K562 (cell line): ENCODE results near the gene GADD45GIP1. TPM values are rescaled to one million over a fixed set of nuclear protein-coding genes. Genes with fewer than 3 reads are reported as not detected.

Experiments
- ATAC-seq: fragments of 200-7000 bp; cut with Tn5 transposase; 3 replicates; pipeline ENCODE4 v1.9.1; 2020; ENCODE audit warnings: moderate library complexity
- BruUV-seq: library from RNA; stranded (reverse); fragments of 400-500 nt; replicated peaks from 2 replicates; lab custom pipeline; 2021; lab: Mats Ljungman, UMichigan
- CTCF ChIA-PET: fragments of 300-600 bp; formaldehyde crosslinking; extraction: SDS; loops from one replicate; lab custom pipeline; 2021; ENCODE audit warnings: low intra/inter-chr PET ratio; lab: Yijun Ruan, JAX
- POLR2A ChIA-PET: fragments of 300-600, 350-650 bp; sonication (Branson Sonifier 250); formaldehyde crosslinking; extraction: SDS; loops from one replicate; lab custom pipeline; 2021; ENCODE audit warnings: antibody characterized with exemption, inconsistent platforms; lab: Yijun Ruan, JAX
- DNase-seq, 4 experiments: peaks; one replicate each; pipeline versions ENCODE4 v3.0.0 to v3.0.0-alpha.2; 2011 to 2018; ENCODE audit warnings: low spot score in 3 of 4, mixed read lengths in 3 of 4; ENCODE audit errors: extremely low read depth in 1 of 4
- FAIRE-seq: peaks from 2 replicates; lab custom pipeline; 2011; peaks lifted over from hg19 to GRCh38; lab: Jason Lieb, UNC
- H2AFZ ChIP-seq: 2 replicates; pipeline ENCODE4 v1.6.0; 2011; ENCODE audit warnings: low read depth, low read length, control low read depth, inconsistent platforms
- H3K27ac ChIP-seq: fragments of 200-600 bp; 3 replicates; pipeline ENCODE4 v1.8.0; 2011; ENCODE audit warnings: low read depth, mild to moderate bottlenecking, control low read depth, inconsistent platforms, low read length, moderate library complexity, mixed read lengths; ENCODE audit errors: extremely low read depth
- H3K27me3 ChIP-seq, 2 experiments: fragments of 300-600 bp in 1 of 2; 2 replicates in 1 of 2; 3 replicates in 1 of 2; pipeline versions ENCODE4 v1.6.0 to v1.8.0; 2011; ENCODE audit warnings: inconsistent platforms in 2 of 2, low read length in 2 of 2, mild to moderate bottlenecking in 1 of 2, mixed read lengths in 1 of 2, moderate library complexity in 1 of 2; ENCODE audit not compliant: control insufficient read depth in 2 of 2, insufficient read depth in 2 of 2
- H3K36me3 ChIP-seq: fragments of 300-600 bp; 3 replicates; pipeline ENCODE4 v1.8.0; 2011; ENCODE audit warnings: mild to moderate bottlenecking, low read length, inconsistent platforms; ENCODE audit not compliant: control insufficient read depth, insufficient read depth
- H3K4me1 ChIP-seq, 2 experiments: fragments of 200-600 bp in 1 of 2; replicated peaks in 1 of 2; 2 replicates in 1 of 2; 3 replicates in 1 of 2; pipeline versions ENCODE4 v1.5.1 to v1.8.0; 2011; ENCODE audit warnings: inconsistent platforms in 2 of 2, low read length in 2 of 2, mild to moderate bottlenecking in 1 of 2, mixed read lengths in 1 of 2, moderate library complexity in 1 of 2; ENCODE audit not compliant: control insufficient read depth in 2 of 2, insufficient read depth in 2 of 2
- H3K4me2 ChIP-seq: 2 replicates; pipeline ENCODE4 v1.6.1; 2011; ENCODE audit warnings: low read length, control low read depth, inconsistent platforms, mixed read lengths; ENCODE audit not compliant: insufficient read depth
- H3K4me3 ChIP-seq: fragments of 200-600 bp; sonication (generic), shearing (Covaris generic); 2 replicates; pipeline ENCODE4 v1.5.1; 2016; ENCODE audit warnings: control low read depth, inconsistent platforms
- H3K79me2 ChIP-seq: fragments of 200-600 bp; 3 replicates; pipeline ENCODE4 v1.8.0; 2011; ENCODE audit warnings: low read length, inconsistent platforms; ENCODE audit not compliant: control insufficient read depth, insufficient read depth
- H3K9ac ChIP-seq, 2 experiments: 2 replicates each; pipeline versions ENCODE4 v1.6.0 to v1.6.1; 2011; ENCODE audit warnings: low read depth in 2 of 2, low read length in 2 of 2, control low read depth in 1 of 2, inconsistent platforms in 1 of 2, mild to moderate bottlenecking in 1 of 2, mixed read lengths in 1 of 2; ENCODE audit not compliant: insufficient read depth in 1 of 2
- H3K9me1 ChIP-seq: one replicate; pipeline ENCODE4 v1.6.0; 2011; ENCODE audit warnings: inconsistent platforms, mild to moderate bottlenecking, low read length, moderate library complexity; ENCODE audit not compliant: control insufficient read depth, insufficient read depth
- H3K9me3 ChIP-seq: replicated peaks from 2 replicates; pipeline ENCODE4 v1.5.1; 2011; ENCODE audit warnings: low read depth, low read length, inconsistent platforms; ENCODE audit not compliant: control insufficient read depth, insufficient read depth
- H4K20me1 ChIP-seq: replicated peaks from 2 replicates; pipeline ENCODE4 v1.6.1; 2011; ENCODE audit warnings: low read length, inconsistent platforms, mixed read lengths; ENCODE audit not compliant: control insufficient read depth, insufficient read depth
- GMEB1 ChIP-seq: fragments of 250-450 bp; sonication (Bioruptor Pico); IDR thresholded peaks from 2 replicates; pipeline ENCODE4 v1.4.0; 2020; ENCODE audit warnings: mild to moderate bottlenecking
- WGBS: fragments of 100-300 bp; shearing (Covaris generic); methylation state at CpG from one replicate; pipeline ENCODE4 v1.1.6; 2016; ENCODE audit warnings: low coverage, mixed read lengths; ENCODE audit not compliant: insufficient coverage; ENCODE audit errors: missing lambda C conversion rate; 5-methylcytosine and 5-hydroxymethylcytosine counted together
- in situ Hi-C: fragments of 300-500 bp; cut with MboI; formaldehyde crosslinking; loops from 4 replicates; pipeline ENCODE4 v1.15.0; 2018; ENCODE audit warnings: inconsistent platforms, mixed read lengths
- intact Hi-C: fragments of 100-400 bp; cut with micrococcal nuclease; formaldehyde crosslinking; loops from 2 replicates; pipeline ENCODE4 v1.14.2; 2022
- polyA plus RNA-seq, 8 experiments: library from polyadenylated mRNA; depleted of rRNA in 4 of 8; stranded (reverse) in 5 of 8; unstranded in 3 of 8; fragments of >200 nt; fragmentation: Nextera tagmentation in 2 of 8; fragmentation: Illumina TruSeq in 1 of 8; extraction: Ambion mirVana in 2 of 8; extraction: Trizol in 1 of 8; gene quantifications; 2 replicates each; pipeline versions ENCODE4 v1.2.1 to v1.2.3, GENCODE V29; 2011 to 2014; ENCODE audit warnings: inconsistent platforms in 1 of 8, missing spikeins in 1 of 8
- total RNA-seq, 7 experiments: library from RNA; depleted of rRNA in 6 of 7; stranded (reverse); fragments of >200 nt in 6 of 7; fragmentation: Illumina TruSeq in 2 of 7; extraction: Trizol in 2 of 7; gene quantifications; 2 replicates each; pipeline versions ENCODE4 v1.2.1 to v1.2.3, GENCODE V29; 2011 to 2021; ENCODE audit warnings: low replicate concordance in 1 of 7
- TF ChIP-seq, protein P1 (sequence below): conservative IDR thresholded peaks from 2 replicates; pipeline ENCODE4 v1.6.1; 2011; ENCODE audit warnings: low read depth, mild to moderate bottlenecking, low read length; ENCODE audit not compliant: control insufficient read depth

The GADD45GIP1 gene
- total and polyA plus RNA-seq, 9 of the 15 experiments (the other 6 are each of a cell fraction or from before 2014, with no cell fraction given): 5.1 to 161 (median 29.2) TPM

DNA sequence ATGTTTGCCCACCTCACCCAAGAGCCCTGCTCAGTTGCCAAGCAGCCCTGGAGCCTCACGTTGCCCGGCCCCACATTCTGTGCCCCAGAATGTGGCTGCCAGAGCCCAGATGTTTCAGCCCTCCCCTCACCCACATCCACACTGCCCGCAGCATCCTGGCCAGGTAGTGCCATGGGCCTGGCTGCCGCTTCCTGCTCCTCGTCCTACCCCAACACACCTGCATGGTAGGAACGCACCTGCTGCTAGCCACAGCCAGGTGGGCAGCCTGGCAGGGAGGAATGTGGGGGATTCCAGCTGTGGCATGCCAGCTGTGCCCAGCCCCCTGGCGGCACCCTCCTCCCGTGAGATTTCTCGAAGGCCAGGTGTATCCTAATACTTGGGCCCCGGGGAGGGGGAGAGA lies 30.8 kb upstream of the GADD45GIP1 start:
- DNase-seq: no peak
- in situ Hi-C loops: loop anchor here (5.0 kb wide), 1 partner anchor 40 kb away; no protein-coding TSS in a partner anchor
- Histone ChIP-seq H3K9me3 (no peaks in the 10 kb centered on the region), H3K9ac (no peak overlapping the region)
- POLR2A ChIA-PET: no interaction called here
- TF ChIP-seq, protein P1, sequence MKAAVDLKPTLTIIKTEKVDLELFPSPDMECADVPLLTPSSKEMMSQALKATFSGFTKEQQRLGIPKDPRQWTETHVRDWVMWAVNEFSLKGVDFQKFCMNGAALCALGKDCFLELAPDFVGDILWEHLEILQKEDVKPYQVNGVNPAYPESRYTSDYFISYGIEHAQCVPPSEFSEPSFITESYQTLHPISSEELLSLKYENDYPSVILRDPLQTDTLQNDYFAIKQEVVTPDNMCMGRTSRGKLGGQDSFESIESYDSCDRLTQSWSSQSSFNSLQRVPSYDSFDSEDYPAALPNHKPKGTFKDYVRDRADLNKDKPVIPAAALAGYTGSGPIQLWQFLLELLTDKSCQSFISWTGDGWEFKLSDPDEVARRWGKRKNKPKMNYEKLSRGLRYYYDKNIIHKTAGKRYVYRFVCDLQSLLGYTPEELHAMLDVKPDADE: no peak
- TF ChIP-seq GMEB1 (CRISPR knock-in tag): no peak
- TF ChIP-seq, all 486 proteins: peak for 0
- Histone ChIP-seq H3K79me2 (no peaks in the 10 kb centered on the region), H3K4me2 (no peak overlapping the region), H2AFZ (no peak overlapping the region), H3K27ac (no peak overlapping the region), H3K36me3 (no peaks in the 10 kb centered on the region), H3K4me1 (peaks cover 19 to 57% of the 10 kb centered on the region in 2 experiments; a peak in 4 of 5 replicates), H3K27me3 (no peaks in the 10 kb centered on the region; a peak in 1 of 5 replicates), H3K9me1 (no peaks in the 10 kb centered on the region), H4K20me1 (no peaks in the 10 kb centered on the region), H3K4me3 (no peak overlapping the region)
- 45% methylated on average over 10 of the region's 10 CpGs for WGBS
- intact Hi-C loops: no loop called here
- FAIRE-seq (no peak), ATAC-seq (no peak)
- CTCF ChIA-PET: no interaction called here
- BruUV-seq: no TSS peak
